HFFc6 (cell line): ENCODE results near the gene C12orf42. TPM values are rescaled to one million over a fixed set of nuclear protein-coding genes. Genes with fewer than 3 reads are reported as not detected.

Experiments
- DNase-seq: peaks from one replicate; pipeline ENCODE4 v3.0.0-alpha.2; 2018
- H3K27ac Mint-ChIP-seq: 2 replicates; pipeline ENCODE4 v1.8.0; 2020; ENCODE audit warnings: mild to moderate bottlenecking, mixed read lengths
- H3K27me3 Mint-ChIP-seq: 2 replicates; pipeline ENCODE4 v1.8.0; 2021; ENCODE audit warnings: mild to moderate bottlenecking, moderate library complexity, mixed read lengths; ENCODE audit not compliant: insufficient read depth
- H3K36me3 Mint-ChIP-seq: 2 replicates; pipeline ENCODE4 v1.8.0; 2021; ENCODE audit warnings: low read depth, mixed read lengths
- H3K4me1 Mint-ChIP-seq: 2 replicates; pipeline ENCODE4 v1.8.0; 2020; ENCODE audit warnings: low read depth, mixed read lengths
- H3K4me3 Mint-ChIP-seq: 2 replicates; pipeline ENCODE4 v1.8.0; 2020; ENCODE audit warnings: mild to moderate bottlenecking, moderate library complexity, mixed read lengths
- H3K9me3 Mint-ChIP-seq: 2 replicates; pipeline ENCODE4 v1.8.0; 2020; ENCODE audit warnings: mild to moderate bottlenecking, mixed read lengths
- total RNA-seq, 6 experiments: library from RNA; stranded (reverse); fragmentation: NEBNext Ultra II Directional; extraction: Animal tissue kit (Norgen Biotek cat#: 25700); gene quantifications; 2 replicates in 1 of 6; 3 replicates in 5 of 6; pipeline ENCODE4 v1.2.3, GENCODE V29; 2021
- TF ChIP-seq, protein P1 (sequence below): fragments of 200-600 bp; sonication (generic); IDR thresholded peaks from 2 replicates; pipeline ENCODE4 v1.5.0; 2021; ENCODE audit warnings: antibody characterized with exemption, mild to moderate bottlenecking

C12orf42 gene
- total RNA-seq, 6 experiments from 2014 or later: not detected

DNA sequence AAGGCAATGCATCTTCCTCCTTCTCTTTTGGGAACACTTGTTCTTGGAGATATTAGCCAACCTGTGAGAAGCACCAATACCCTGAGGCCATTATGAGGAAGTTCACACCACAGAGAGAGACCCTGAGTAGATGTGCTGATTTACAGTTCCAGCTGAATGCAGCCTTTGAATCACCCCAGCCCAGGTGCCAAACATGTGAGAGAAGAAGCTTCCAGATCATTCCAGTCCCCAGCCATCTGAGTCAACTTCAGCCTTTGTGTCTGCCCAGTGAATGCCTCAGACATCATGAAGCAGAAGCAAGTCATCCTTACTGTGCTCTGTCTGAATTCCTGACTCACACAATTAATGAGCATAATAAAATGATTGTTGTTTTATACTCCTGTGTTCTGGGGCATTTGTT lies 25.1 kb downstream of the C12orf42 start:
- DNase-seq: no peak
- H3K9me3 Mint-ChIP-seq: peaks cover 47% of the 10 kb centered on the region
- no peak overlapping the region for H3K27ac Mint-ChIP-seq
- no peaks in the 10 kb centered on the region for H3K36me3 Mint-ChIP-seq
- H3K27me3 Mint-ChIP-seq: no peaks in the 10 kb centered on the region
- no peak overlapping the region for H3K4me3 Mint-ChIP-seq
- TF ChIP-seq, protein P1, sequence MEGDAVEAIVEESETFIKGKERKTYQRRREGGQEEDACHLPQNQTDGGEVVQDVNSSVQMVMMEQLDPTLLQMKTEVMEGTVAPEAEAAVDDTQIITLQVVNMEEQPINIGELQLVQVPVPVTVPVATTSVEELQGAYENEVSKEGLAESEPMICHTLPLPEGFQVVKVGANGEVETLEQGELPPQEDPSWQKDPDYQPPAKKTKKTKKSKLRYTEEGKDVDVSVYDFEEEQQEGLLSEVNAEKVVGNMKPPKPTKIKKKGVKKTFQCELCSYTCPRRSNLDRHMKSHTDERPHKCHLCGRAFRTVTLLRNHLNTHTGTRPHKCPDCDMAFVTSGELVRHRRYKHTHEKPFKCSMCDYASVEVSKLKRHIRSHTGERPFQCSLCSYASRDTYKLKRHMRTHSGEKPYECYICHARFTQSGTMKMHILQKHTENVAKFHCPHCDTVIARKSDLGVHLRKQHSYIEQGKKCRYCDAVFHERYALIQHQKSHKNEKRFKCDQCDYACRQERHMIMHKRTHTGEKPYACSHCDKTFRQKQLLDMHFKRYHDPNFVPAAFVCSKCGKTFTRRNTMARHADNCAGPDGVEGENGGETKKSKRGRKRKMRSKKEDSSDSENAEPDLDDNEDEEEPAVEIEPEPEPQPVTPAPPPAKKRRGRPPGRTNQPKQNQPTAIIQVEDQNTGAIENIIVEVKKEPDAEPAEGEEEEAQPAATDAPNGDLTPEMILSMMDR: no peak
- no peaks in the 10 kb centered on the region for H3K4me1 Mint-ChIP-seq

DNA sequence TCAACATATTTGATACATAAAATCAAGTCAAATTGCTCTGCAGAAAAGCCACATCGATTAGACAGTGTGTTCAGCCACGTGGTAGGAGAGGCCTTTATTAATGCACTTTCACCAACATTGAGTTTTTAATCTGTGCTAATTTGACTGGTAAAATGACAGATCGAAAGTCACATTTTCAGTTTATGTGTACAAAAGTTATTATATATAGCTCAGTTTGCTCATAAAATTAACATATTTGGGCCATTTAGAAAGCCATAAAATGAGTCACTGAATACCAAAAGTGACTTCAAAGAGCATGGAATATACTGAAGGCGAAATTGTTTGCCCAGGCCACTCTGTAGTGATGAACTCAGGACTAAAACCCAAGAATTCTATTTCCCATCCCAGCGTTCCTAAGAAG lies 26.0 kb downstream of the C12orf42 start:
- Mint-ChIP-seq H3K27me3 (no peaks in the 10 kb centered on the region), H3K27ac (no peak overlapping the region), H3K36me3 (no peaks in the 10 kb centered on the region), H3K9me3 (peaks cover 49% of the 10 kb centered on the region), H3K4me3 (no peak overlapping the region), H3K4me1 (no peaks in the 10 kb centered on the region)
- TF ChIP-seq, protein P1: no peak
- no peak for DNase-seq

DNA sequence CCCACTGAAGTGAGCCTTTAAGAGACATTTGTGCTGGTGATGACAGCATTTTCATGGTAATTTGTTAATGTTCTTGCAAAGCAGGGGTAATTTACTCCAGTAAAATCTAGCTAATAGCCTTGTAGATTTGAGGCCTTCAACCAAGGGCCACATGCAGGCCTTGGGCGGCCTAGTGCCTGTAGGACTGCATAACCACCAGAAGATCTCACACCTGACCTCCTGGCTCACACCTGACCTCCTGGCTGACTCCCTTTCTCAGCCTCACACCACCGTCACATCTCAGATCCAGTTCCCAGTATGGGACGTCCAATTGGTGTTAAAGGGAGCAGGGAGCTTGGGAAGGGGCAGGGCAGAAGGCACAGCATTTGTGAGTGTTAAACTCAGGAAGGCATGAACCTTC lies 26.9 kb downstream of the C12orf42 start:
- Mint-ChIP-seq H3K36me3 (no peaks in the 10 kb centered on the region), H3K4me3 (no peak overlapping the region), H3K27me3 (no peaks in the 10 kb centered on the region), H3K27ac (no peak overlapping the region), H3K9me3 (peaks cover 48% of the 10 kb centered on the region), H3K4me1 (no peaks in the 10 kb centered on the region)
- TF ChIP-seq, protein P1: no peak
- no peak for DNase-seq

DNA sequence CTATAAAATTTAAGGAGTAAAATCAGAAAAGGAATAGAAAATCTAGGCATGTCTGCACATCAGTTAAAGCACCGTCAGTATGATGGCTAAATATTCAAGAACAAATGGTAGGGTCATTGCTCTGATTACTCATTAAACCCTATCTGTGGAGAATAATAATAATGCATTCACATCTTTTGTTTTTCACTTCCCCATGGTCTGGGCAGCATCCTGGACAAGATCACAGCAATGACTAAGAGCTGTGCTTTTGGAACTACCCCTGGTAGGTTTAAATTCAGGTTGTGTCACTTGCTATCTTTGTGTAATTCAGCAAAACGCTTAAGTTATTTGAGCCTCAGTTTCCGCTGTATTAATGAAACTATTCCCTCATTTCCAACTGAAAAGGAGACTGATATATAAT lies 33.1 kb downstream of the C12orf42 start:
- Mint-ChIP-seq H3K4me3 (no peak overlapping the region), H3K27me3 (no peaks in the 10 kb centered on the region), H3K27ac (no peak overlapping the region), H3K36me3 (no peaks in the 10 kb centered on the region), H3K4me1 (no peaks in the 10 kb centered on the region), H3K9me3 (peaks cover 34% of the 10 kb centered on the region)
- no peak for DNase-seq
- TF ChIP-seq, protein P1: no peak

DNA sequence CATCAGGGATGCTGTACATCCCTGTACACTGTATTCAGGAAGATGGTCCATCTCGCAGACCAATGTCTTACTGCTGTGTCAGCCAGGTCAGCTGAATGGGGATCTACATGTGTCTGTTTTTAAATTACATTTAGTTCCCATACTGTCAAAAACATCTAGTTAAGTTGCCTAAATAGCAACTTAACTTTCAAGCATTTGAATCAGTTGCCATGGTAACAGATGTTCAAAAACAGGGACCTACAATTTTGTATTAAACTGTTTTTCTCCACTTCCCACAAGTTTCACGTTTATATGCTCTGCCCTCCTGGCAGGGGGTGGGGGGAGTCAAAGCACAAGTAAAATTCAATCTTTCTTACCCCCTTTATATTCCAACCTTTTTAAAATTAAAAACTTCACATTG lies 38.3 kb downstream of the C12orf42 start:
- TF ChIP-seq, protein P1: no peak
- H3K9me3 Mint-ChIP-seq: peaks cover 26% of the 10 kb centered on the region
- no peaks in the 10 kb centered on the region for H3K27me3 Mint-ChIP-seq
- no peaks in the 10 kb centered on the region for H3K36me3 Mint-ChIP-seq
- no peak for DNase-seq
- no peak overlapping the region for H3K27ac Mint-ChIP-seq
- H3K4me3 Mint-ChIP-seq: no peak overlapping the region
- no peaks in the 10 kb centered on the region for H3K4me1 Mint-ChIP-seq

DNA sequence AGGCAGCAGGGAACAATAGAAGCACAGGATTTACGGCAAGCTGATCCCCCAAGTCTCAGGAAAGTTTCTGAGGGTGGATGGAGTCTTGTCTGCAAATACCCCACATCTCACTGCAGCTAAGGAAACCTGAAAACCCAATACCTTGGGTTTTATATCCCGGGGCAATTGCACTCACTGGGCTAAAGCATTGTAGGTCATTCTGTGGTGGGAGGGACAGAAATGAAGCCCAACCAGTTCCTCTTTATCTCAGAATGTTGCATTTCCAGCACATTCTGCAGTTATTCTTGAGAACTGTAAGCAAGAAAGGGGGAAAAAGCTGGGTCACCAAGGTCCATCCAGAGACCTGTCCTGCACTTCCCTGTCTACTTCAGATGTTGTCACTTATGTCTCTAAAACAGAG lies 39.8 kb downstream of the C12orf42 start:
- Mint-ChIP-seq H3K4me1 (no peaks in the 10 kb centered on the region), H3K27me3 (no peaks in the 10 kb centered on the region; the same call in 1 of the 2 replicates), H3K36me3 (no peaks in the 10 kb centered on the region; the same call in 1 of the 2 replicates), H3K27ac (no peak overlapping the region), H3K9me3 (peaks cover 26% of the 10 kb centered on the region), H3K4me3 (no peak overlapping the region)
- no peak for DNase-seq
- TF ChIP-seq, protein P1: no peak
